HCT116 (cell line): Measurements from ENCODE around the gene GMEB2.

ENCODE experiments used
- POLR2A ChIP-seq: IDR thresholded peaks from 2 replicates; pipeline ENCODE4 v1.7.0; 2011; ENCODE audit warnings: borderline replicate concordance; ENCODE audit not compliant: insufficient read depth, insufficient read length; ENCODE audit errors: extremely low read depth
- TF ChIP-seq, protein P1 (sequence below), 3 experiments: fragments of 200-600 bp in 1 of 3; sonication (generic) in 1 of 3; IDR thresholded peaks in 2 of 3; conservative IDR thresholded peaks in 1 of 3; 2 replicates each; pipeline ENCODE4 v1.5.1; 2012 to 2017; ENCODE audit warnings: low read depth in 2 of 3, low read length in 2 of 3, antibody characterized with exemption in 1 of 3, borderline replicate concordance in 1 of 3, control low read depth in 1 of 3, mild to moderate bottlenecking in 1 of 3, mixed read lengths in 1 of 3, mixed run types in 1 of 3, moderate library complexity in 1 of 3; ENCODE audit not compliant: insufficient read depth in 1 of 3

- TF ChIP-seq, protein P1, sequence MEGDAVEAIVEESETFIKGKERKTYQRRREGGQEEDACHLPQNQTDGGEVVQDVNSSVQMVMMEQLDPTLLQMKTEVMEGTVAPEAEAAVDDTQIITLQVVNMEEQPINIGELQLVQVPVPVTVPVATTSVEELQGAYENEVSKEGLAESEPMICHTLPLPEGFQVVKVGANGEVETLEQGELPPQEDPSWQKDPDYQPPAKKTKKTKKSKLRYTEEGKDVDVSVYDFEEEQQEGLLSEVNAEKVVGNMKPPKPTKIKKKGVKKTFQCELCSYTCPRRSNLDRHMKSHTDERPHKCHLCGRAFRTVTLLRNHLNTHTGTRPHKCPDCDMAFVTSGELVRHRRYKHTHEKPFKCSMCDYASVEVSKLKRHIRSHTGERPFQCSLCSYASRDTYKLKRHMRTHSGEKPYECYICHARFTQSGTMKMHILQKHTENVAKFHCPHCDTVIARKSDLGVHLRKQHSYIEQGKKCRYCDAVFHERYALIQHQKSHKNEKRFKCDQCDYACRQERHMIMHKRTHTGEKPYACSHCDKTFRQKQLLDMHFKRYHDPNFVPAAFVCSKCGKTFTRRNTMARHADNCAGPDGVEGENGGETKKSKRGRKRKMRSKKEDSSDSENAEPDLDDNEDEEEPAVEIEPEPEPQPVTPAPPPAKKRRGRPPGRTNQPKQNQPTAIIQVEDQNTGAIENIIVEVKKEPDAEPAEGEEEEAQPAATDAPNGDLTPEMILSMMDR (IDR thresholded peaks at IDR 0.05 in 2 of 3, conservative IDR thresholded peaks at IDR 0.05 in 1 of 3; ENCODE audit: borderline replicate concordance in 1 of 3, insufficient read depth in 1 of 3, low read depth in 2 of 3, low read length in 2 of 3): no peak
- TF ChIP-seq POLR2A: no peak
Measured at GRCh38 chr20:63673951-63674350, 47.0 kb upstream of the GMEB2 start.
